SJSA1 (cell line): Measurements from ENCODE around the gene RBP4. TPM values are rescaled to one million over a fixed set of nuclear protein-coding genes. Genes with fewer than 3 reads are reported as not detected.

ENCODE experiments used
- DNase-seq, 2 experiments: peaks; one replicate each; pipeline ENCODE4 v3.0.0-alpha.2; 2015 to 2020; ENCODE audit warnings: low spot score in 2 of 2, low read depth in 1 of 2
- H3K27ac ChIP-seq: fragments of 250-450 bp; sonication (Bioruptor Pico); 2 replicates; pipeline ENCODE4 v1.5.1; 2020; ENCODE audit warnings: mild to moderate bottlenecking, moderate library complexity
- H3K27me3 ChIP-seq: fragments of 250-450 bp; sonication (Bioruptor Pico); replicated peaks from 2 replicates; pipeline ENCODE4 v1.5.1; 2020; ENCODE audit warnings: mild to moderate bottlenecking, moderate library complexity
- H3K36me3 ChIP-seq: fragments of 250-450 bp; sonication (Bioruptor Pico); 2 replicates; pipeline ENCODE4 v1.5.1; 2020; ENCODE audit warnings: mild to moderate bottlenecking
- H3K4me1 ChIP-seq: fragments of 250-450 bp; sonication (Bioruptor Pico); replicated peaks from 2 replicates; pipeline ENCODE4 v1.6.1; 2021; ENCODE audit warnings: mild to moderate bottlenecking
- H3K4me3 ChIP-seq: fragments of 250-450 bp; sonication (Bioruptor Pico); 2 replicates; pipeline ENCODE4 v1.5.1; 2020; ENCODE audit warnings: mild to moderate bottlenecking
- H3K9me3 ChIP-seq: fragments of 250-450 bp; sonication (Bioruptor Pico); replicated peaks from 2 replicates; pipeline ENCODE4 v1.5.1; 2020; ENCODE audit warnings: mild to moderate bottlenecking
- total RNA-seq: library from RNA; depleted of rRNA; stranded (reverse); fragments of >200 nt; shearing (Covaris generic); gene quantifications from 2 replicates; pipeline ENCODE4 v1.2.3, GENCODE V29; 2014

Gene RBP4
- total RNA-seq, 1 experiment from 2014 or later, result 19.3 TPM

- Histone ChIP-seq H3K4me1 (peaks cover 24% of the 10 kb centered on the region), H3K27ac (no peak overlapping the region), H3K4me3 (no peak overlapping the region), H3K27me3 (no peaks in the 10 kb centered on the region), H3K36me3 (0 out of 2 replicates have a peak, but pooled peaks cover 3% of the 10 kb centered on the region), H3K9me3 (no peaks in the 10 kb centered on the region)
- no peak for DNase-seq
Measured at GRCh38 chr10:93591065-93591808, 9.8 kb downstream of the RBP4 start.

DNA sequence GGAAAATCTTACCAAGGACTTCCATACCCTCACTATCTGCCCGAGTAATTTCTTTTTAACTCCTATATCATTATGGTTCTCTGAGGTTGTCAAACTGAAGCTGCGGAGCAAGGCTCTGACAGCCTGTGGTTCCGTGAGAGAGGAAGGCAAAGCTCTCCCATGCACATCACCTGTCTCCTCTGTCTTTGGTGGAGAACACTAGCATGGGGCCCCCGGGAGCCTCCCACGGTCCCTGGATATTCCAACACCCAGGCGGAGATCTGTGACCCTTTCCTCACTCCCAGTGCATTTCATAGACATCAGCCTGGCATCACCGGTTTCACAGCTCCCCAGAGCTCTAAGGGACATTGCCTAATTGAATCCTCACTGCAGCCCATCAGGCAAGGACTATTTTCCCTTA is 10.4 kb downstream of the RBP4 start:
- H3K9me3 ChIP-seq, result no peaks in the 10 kb centered on the region

DNA sequence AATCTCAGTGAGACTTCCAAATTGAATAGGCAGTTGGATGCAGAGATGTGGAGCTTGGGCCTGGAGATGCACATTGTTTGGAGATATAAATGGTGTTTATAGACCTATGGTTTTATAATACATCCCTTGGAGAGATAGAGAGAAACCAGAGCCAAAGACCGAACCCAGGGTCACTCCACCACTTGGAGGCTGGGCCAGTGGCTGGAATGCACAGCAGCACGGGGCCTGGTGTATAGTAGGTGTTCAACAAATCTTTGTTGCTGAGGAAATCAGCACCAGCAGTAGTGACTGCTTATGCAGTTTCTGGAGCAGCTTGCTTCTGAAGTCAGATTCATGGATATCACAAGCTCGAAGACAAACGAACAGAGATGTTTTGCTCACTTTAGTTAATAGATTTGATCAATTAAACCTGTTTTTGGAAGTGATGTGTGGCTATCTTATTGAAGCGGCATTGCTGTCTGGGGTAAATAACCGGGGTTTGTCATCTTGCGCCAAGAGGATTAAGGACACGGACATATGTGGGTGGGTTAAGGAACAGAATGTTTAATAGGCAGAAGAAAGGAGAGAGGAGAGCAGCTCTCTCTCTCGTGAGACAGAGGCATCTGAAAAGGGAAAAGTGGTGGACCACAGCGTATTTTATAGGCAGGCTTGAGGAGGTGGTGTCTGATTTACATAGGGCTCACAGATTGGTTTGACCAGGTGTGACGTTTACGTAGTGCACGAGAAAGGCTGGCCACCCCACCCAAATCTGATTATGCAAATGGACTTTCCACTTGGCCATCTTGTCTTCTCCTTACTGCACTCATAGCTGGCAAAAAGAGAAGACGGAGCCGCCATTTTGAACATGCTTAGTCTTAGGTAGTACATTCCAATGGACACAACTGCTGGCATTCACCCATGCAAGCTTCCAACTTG is 11.1 kb downstream of the RBP4 start:
- Histone ChIP-seq H3K27me3 (no peaks in the 10 kb centered on the region), H3K4me3 (no peak overlapping the region), H3K9me3 (no peaks in the 10 kb centered on the region), H3K36me3 (no peaks in the 10 kb centered on the region), H3K4me1 (peaks cover 10% of the 10 kb centered on the region), H3K27ac (no peak overlapping the region)
- no peak for DNase-seq

More for the DNA sequence above, 10.4 kb downstream of the RBP4 start:
- peaks cover 18% of the 10 kb centered on the region for H3K4me1 ChIP-seq
- no peaks in the 10 kb centered on the region for H3K27me3 ChIP-seq
- no peak overlapping the region for H3K4me3 ChIP-seq
- H3K27ac ChIP-seq, result no peak overlapping the region
- 0 out of 2 replicates have a peak, but pooled peaks cover 3% of the 10 kb centered on the region for H3K36me3 ChIP-seq
- no peak for DNase-seq

GRCh38 chr10:93584445-93584844 is 16.6 kb downstream of the RBP4 start:
- H3K4me1 ChIP-seq, result no peaks in the 10 kb centered on the region
- no peak for DNase-seq
- H3K9me3 ChIP-seq, result 0 out of 2 replicates have a peak, but pooled peaks cover 2% of the 10 kb centered on the region
- no peak overlapping the region for H3K27ac ChIP-seq
- no peaks in the 10 kb centered on the region for H3K36me3 ChIP-seq
- no peak overlapping the region for H3K4me3 ChIP-seq
- H3K27me3 ChIP-seq, result no peaks in the 10 kb centered on the region

- DNase-seq, result peak in 1 of 2 experiments; percentile 18
- H3K9me3 ChIP-seq, result 0 out of 2 replicates have a peak, but pooled peaks cover 2% of the 10 kb centered on the region
Measured at GRCh38 chr10:93580828-93581227, 20.2 kb downstream of the RBP4 start.

DNA sequence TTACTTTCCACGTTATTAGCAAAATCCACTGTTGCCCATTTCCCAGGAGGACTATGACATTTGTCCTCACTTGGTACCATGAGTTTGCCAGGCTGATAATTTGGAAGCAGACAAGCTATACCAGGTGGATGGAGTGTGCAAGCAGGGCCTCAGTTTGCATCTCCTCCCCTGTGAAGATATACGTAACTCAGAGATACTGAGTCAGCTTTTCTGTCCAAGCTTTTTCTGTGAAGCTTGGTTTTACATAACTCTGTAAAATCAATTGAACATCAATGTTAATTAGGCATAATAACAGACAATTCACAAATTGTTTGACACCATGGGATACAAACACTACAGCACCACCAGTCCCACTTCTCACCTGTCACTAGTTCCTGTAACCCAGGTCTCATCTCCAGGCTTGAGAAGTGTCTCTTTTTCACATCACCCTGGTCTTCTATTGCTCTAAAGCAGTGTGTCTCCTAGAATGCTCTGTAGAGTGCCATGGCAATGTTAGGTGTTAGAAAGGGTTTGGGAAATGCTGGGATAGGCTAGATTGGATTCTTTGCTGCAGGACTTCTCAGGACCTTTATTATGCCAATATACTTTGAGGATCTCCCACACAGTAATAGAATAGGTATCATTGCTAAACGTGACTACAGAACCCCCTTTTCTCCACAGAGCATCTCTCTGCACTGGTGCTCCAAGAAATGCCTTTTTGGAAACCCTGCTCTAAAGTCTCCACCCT is 20.9 kb downstream of the RBP4 start:
- H3K27me3 ChIP-seq, result no peaks in the 10 kb centered on the region

More at GRCh38 chr10:93580828-93581227, 20.2 kb downstream of the RBP4 start:
- Histone ChIP-seq H3K27me3 (no peaks in the 10 kb centered on the region), H3K4me3 (no peak overlapping the region), H3K36me3 (no peaks in the 10 kb centered on the region), H3K4me1 (peaks cover 10% of the 10 kb centered on the region), H3K27ac (no peak overlapping the region)

DNA sequence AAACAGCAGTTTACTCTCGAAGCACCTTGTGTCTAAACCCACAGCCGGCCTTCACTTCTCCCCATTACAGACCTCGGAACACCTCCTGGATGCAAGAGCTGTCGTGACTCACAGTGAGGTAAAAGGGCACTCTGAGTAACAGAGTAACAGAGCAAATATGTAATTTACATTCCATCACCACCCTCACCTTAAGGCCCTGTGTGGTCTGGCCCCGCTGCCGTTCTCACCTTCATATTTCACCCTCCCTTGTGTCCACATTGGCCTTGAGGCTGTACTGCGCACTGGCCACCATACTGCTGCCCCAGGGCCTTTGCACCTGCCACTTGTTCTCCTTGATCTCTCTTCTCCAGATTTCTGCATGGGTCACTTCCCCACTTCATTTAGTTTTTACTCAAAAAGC is 21.9 kb downstream of the RBP4 start:
- H3K27ac ChIP-seq, result no peak overlapping the region
- peaks cover under 1% of the 10 kb centered on the region; the same call in 1 of the 2 replicates for H3K27me3 ChIP-seq
- H3K9me3 ChIP-seq, result 0 out of 2 replicates have a peak, but pooled peaks cover 2% of the 10 kb centered on the region
- no peak for DNase-seq
- no peak overlapping the region for H3K4me3 ChIP-seq
- peaks cover 10% of the 10 kb centered on the region for H3K4me1 ChIP-seq
- no peaks in the 10 kb centered on the region for H3K36me3 ChIP-seq

More for the DNA sequence above, 20.9 kb downstream of the RBP4 start:
- 0 out of 2 replicates have a peak, but pooled peaks cover 2% of the 10 kb centered on the region for H3K9me3 ChIP-seq
- H3K4me1 ChIP-seq, result peaks cover 10% of the 10 kb centered on the region
- no peak overlapping the region for H3K4me3 ChIP-seq
- no peak for DNase-seq
- no peak overlapping the region for H3K27ac ChIP-seq
- H3K36me3 ChIP-seq, result no peaks in the 10 kb centered on the region

- peaks cover 10% of the 10 kb centered on the region for H3K4me1 ChIP-seq
- no peak for DNase-seq
- peaks cover 5% of the 10 kb centered on the region; the same call in 1 of the 2 replicates for H3K27me3 ChIP-seq
- no peak overlapping the region for H3K4me3 ChIP-seq
- H3K27ac ChIP-seq, result no peak overlapping the region
- 0 out of 2 replicates have a peak, but pooled peaks cover 2% of the 10 kb centered on the region for H3K9me3 ChIP-seq
- no peaks in the 10 kb centered on the region for H3K36me3 ChIP-seq
Measured at GRCh38 chr10:93577565-93577964, 23.5 kb downstream of the RBP4 start.

- Histone ChIP-seq H3K27ac (no peak overlapping the region), H3K4me3 (no peak overlapping the region), H3K27me3 (peaks cover 5% of the 10 kb centered on the region; the same call in 1 of the 2 replicates), H3K4me1 (peaks cover 10% of the 10 kb centered on the region), H3K36me3 (no peaks in the 10 kb centered on the region), H3K9me3 (0 out of 2 replicates have a peak, but pooled peaks cover 2% of the 10 kb centered on the region)
- no peak for DNase-seq
Measured at GRCh38 chr10:93576888-93577287, 24.1 kb downstream of the RBP4 start.

DNA sequence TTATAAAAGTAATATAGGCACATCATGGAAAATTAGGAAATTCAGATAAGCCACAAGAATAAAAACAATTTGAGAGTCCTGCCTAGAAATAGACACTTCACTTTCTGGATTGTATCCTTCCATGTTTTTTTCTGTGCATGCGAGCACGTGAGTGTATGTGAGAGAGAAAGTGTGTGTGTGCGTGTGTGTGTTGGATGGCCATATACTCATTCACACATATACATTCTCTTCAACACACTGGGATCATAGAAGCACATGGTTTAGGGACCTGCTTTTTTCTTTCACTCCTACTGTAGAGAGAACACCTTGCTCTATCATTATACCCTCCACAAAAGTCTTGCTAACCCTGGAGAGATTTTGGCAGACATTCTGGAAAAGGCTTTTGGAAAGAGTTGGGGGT is 27.1 kb downstream of the RBP4 start:
- no peaks in the 10 kb centered on the region for H3K9me3 ChIP-seq
- H3K4me1 ChIP-seq, result peaks cover 7% of the 10 kb centered on the region
- no peak for DNase-seq
- no peak overlapping the region for H3K4me3 ChIP-seq
- H3K27me3 ChIP-seq, result peaks cover 9% of the 10 kb centered on the region
- H3K27ac ChIP-seq, result no peak overlapping the region
- no peaks in the 10 kb centered on the region for H3K36me3 ChIP-seq

DNA sequence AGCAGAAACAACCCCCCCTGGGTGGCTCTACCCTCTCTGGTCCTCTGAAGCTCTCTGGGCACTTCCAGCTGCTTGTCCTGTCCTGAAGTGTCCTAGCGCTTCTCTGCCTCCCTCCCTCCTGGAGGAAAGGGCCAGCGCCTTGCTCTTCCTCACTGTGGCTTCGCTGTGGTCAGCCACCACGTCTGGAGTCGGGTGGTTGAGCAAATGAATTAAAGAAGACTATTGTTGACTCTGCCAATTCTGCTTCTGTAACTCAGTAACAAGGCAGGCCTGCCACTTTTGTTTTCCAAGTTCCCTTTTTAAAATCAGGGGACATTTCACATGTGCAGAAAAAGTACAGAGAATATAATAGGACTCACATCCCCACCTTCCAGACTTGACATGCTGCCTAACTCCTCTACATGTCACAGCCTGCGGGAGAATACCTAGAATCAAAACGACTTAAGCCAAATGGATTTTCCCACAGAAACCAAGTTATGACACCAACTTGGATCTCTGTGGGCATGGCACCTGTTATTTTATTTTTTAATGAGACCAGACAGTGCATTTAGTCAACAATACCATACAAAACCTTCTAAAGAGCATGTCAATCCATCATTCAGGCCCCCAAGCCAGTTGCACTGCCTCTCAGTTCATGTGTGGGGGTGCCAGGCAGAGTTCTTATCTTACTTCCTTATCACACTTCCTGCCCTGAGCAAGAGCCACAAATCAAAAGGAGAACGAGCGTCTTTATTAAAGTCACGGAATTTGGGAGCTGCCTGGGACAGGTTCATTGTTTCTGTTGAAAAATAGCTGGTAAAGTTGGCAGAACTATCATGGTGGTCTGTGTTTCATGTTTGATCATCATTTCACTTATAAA is 27.8 kb downstream of the RBP4 start:
- Histone ChIP-seq H3K36me3 (no peaks in the 10 kb centered on the region), H3K27me3 (peaks cover 11% of the 10 kb centered on the region), H3K9me3 (no peaks in the 10 kb centered on the region), H3K4me1 (peaks cover 3% of the 10 kb centered on the region; the same call in 1 of the 2 replicates), H3K4me3 (no peak overlapping the region), H3K27ac (no peak overlapping the region)
- DNase-seq, result no peak

DNA sequence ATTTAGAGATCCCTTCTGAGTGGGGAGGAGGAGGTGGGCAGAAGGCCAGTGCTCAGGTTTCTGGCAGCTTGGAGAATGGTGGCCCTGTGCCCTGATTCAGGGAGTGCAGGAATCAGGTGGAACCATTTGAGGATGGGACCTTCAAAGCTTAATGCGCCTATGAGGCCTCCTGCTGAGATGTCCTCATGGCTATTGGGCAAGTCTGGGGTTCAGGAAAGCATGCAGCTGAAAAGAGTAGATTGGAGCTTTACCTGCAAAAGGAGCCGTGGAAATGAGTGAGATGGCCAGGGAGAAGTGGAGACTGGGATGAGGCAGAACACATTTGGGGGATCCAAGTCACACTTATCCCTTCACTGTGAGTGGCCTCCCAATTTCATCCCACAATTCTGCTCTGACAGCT is 28.4 kb downstream of the RBP4 start:
- no peaks in the 10 kb centered on the region for H3K9me3 ChIP-seq
- no peak overlapping the region for H3K4me3 ChIP-seq
- no peak for DNase-seq
- peaks cover 18% of the 10 kb centered on the region for H3K27me3 ChIP-seq
- H3K4me1 ChIP-seq, result peaks cover 6% of the 10 kb centered on the region; the same call in 1 of the 2 replicates
- H3K36me3 ChIP-seq, result no peaks in the 10 kb centered on the region
- no peak overlapping the region for H3K27ac ChIP-seq
